ENCODE results near the gene SMURF1.

Gene SMURF1

GRCh38 chr7:99027841-99028240 lies 116.1 kb downstream of the SMURF1 start:
- DNase-seq, result no peak

- DNase-seq, result no peak
Observed at GRCh38 chr7:99027241-99027640, 116.7 kb downstream of the SMURF1 start.

- no peak for DNase-seq
Observed at GRCh38 chr7:99024066-99024465, 119.8 kb downstream of the SMURF1 start.

GRCh38 chr7:99021941-99022560 lies 121.9 kb downstream of the SMURF1 start:
- DNase-seq, result no peak

GRCh38 chr7:99020413-99020715 lies 123.5 kb downstream of the SMURF1 start:
- DNase-seq, result no peak

- no peak for DNase-seq
Observed at GRCh38 chr7:99019523-99020412, 124.1 kb downstream of the SMURF1 start.

GRCh38 chr7:99016196-99016595 lies 127.7 kb downstream of the SMURF1 start:
- no peak for DNase-seq

- DNase-seq, result no peak
Observed at GRCh38 chr7:99014113-99014985, 129.6 kb downstream of the SMURF1 start.

- no peak for DNase-seq
Observed at GRCh38 chr7:99013266-99014112, 130.4 kb downstream of the SMURF1 start.

GRCh38 chr7:99012722-99013121 lies 131.2 kb downstream of the SMURF1 start:
- DNase-seq, result no peak

GRCh38 chr7:99011706-99012404 lies 132.1 kb downstream of the SMURF1 start:
- DNase-seq, result no peak

- no peak for DNase-seq
Observed at GRCh38 chr7:99011341-99011705, 132.6 kb downstream of the SMURF1 start.

GRCh38 chr7:99010281-99010680 lies 133.6 kb downstream of the SMURF1 start:
- DNase-seq, result no peak

- DNase-seq, result no peak
Observed at GRCh38 chr7:99008921-99009530, 134.9 kb downstream of the SMURF1 start.

GRCh38 chr7:99008181-99008631 lies 135.7 kb downstream of the SMURF1 start:
- DNase-seq, result no peak

GRCh38 chr7:99006739-99007424 lies 137.0 kb downstream of the SMURF1 start:
- no peak for DNase-seq

GRCh38 chr7:99005776-99006175 lies 138.1 kb downstream of the SMURF1 start:
- DNase-seq, result no peak

GRCh38 chr7:99004781-99005500 lies 139.0 kb downstream of the SMURF1 start:
- DNase-seq, result no peak

GRCh38 chr7:99004216-99004615 lies 139.7 kb downstream of the SMURF1 start:
- DNase-seq, result no peak

GRCh38 chr7:99003419-99003818 lies 140.5 kb downstream of the SMURF1 start:
- DNase-seq, result no peak

Data from activated gamma-delta T cell (primary cell).